ENCODE results near the gene ZCCHC17.

GRCh38 chr1:31371121-31371959 lies 74.5 kb downstream of the ZCCHC17 start:
- TF ChIP-seq CTCF (IDR thresholded peaks at IDR 0.05): no peak
- TF ChIP-seq POLR2AphosphoS5 (IDR thresholded peaks at IDR 0.05): no peak
- TF ChIP-seq POLR2A (IDR thresholded peaks at IDR 0.05): no peak
- TF ChIP-seq EP300 (IDR thresholded peaks at IDR 0.05): no peak

Data from stomach (tissue), 4 donors.